ENCODE data around the gene KRT5. TPM values are rescaled to one million over a fixed set of nuclear protein-coding genes. Genes with fewer than 3 reads are reported as not detected.

Gene KRT5
- total and polyA plus RNA-seq, 10 of the 15 experiments (the other 5 are each of a cell fraction or from before 2014, with no cell fraction given) = 1.6 TPM; not detected in 9

DNA sequence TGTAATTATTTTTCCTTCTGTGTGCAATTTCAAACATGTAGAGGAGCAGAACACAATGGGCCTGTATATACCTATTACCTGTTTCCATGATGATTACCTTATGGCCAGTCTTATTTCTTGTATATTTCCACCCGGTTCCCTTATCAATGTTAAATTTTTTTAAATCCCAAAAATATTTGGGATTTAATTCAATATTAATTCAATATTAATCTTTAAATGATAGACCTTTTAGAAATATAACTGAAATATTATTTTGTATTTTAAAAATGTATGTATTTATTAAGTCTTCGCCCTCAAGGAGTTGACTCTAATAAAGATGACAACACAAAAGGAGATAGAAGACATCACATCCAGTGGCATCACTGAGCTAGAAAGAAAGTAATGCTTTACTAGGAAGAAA is 46.0 kb downstream of the KRT5 start:
- 30% methylated on average over 2 of the region's 2 CpGs for WGBS (ENCODE audit: insufficient coverage, insufficient replicate concordance, low lambda C conversion rate, missing lambda C conversion rate)
- H3K4me2 ChIP-seq (ENCODE audit: control insufficient read depth, insufficient read depth) = no peak overlapping the region
- ChIA-PET CTCF (no interaction called here), RAD21 (ENCODE audit: unreplicated experiment) (no interaction called here), POLR2A (no interaction called here), SMC1A (ENCODE audit: uncharacterized antibody, unreplicated experiment) (no interaction called here)
- no peaks in the 10 kb centered on the region for H3K79me2 ChIP-seq (ENCODE audit: control insufficient read depth, insufficient read depth, low read length)
- no TSS peak for BruUV-seq (replicated peaks)
- DNase-seq (ENCODE audit: low read depth, low spot score) = no peak
- H3K4me1 ChIP-seq (ENCODE audit: control insufficient read depth, insufficient read depth, low read length) = no peaks in the 10 kb centered on the region
- no peaks in the 10 kb centered on the region for H4K20me1 ChIP-seq (ENCODE audit: control insufficient read depth, insufficient read depth)
- no peak overlapping the region for H3K9ac ChIP-seq (ENCODE audit: control insufficient read depth, insufficient read depth, low read length)
- H3K9me3 ChIP-seq (replicated peaks; ENCODE audit: control insufficient read depth, insufficient read depth, low read length) = no peaks in the 10 kb centered on the region; the same call in 2 of the 3 replicates
- no peak overlapping the region for H2AFZ ChIP-seq (ENCODE audit: control insufficient read depth, low read depth, low read length)
- in situ Hi-C loops (cut with MboI) (no loop called here), intact Hi-C loops (cut with micrococcal nuclease; ENCODE audit: unreplicated experiment) (no loop called here)
- TF ChIP-seq BMI1 (IDR thresholded peaks at IDR 0.05; ENCODE audit: borderline replicate concordance) (no peak), PAX8 (IDR thresholded peaks at IDR 0.05) (no peak), NR2C1 (IDR thresholded peaks at IDR 0.05) (no peak), SIX5 (IDR thresholded peaks at IDR 0.05; ENCODE audit: low read depth, low read length, severe bottlenecking) (no peak), GABPA (IDR thresholded peaks at IDR 0.05; ENCODE audit: low read depth) (no peak), ASH2L (IDR thresholded peaks at IDR 0.05; ENCODE audit: borderline replicate concordance, low read depth) (no peak), CHD1 (IDR thresholded peaks at IDR 0.05; ENCODE audit: low read depth, low read length) (no peak), NFXL1 (IDR thresholded peaks at IDR 0.05; ENCODE audit: borderline replicate concordance) (no peak), SP1 (IDR thresholded peaks at IDR 0.05; ENCODE audit: low read depth, low read length) (no peak), EGR1 (IDR thresholded peaks at IDR 0.05; ENCODE audit: borderline replicate concordance in 1 of 2, low read depth in 2 of 2, low read length in 2 of 2) (no peak), BCL11A (IDR thresholded peaks at IDR 0.05; ENCODE audit: low read depth, low read length) (no peak)
- TF ChIP-seq, protein P1, sequence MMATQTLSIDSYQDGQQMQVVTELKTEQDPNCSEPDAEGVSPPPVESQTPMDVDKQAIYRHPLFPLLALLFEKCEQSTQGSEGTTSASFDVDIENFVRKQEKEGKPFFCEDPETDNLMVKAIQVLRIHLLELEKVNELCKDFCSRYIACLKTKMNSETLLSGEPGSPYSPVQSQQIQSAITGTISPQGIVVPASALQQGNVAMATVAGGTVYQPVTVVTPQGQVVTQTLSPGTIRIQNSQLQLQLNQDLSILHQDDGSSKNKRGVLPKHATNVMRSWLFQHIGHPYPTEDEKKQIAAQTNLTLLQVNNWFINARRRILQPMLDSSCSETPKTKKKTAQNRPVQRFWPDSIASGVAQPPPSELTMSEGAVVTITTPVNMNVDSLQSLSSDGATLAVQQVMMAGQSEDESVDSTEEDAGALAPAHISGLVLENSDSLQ (IDR thresholded peaks at IDR 0.05) = no peak
- TF ChIP-seq, protein P2, sequence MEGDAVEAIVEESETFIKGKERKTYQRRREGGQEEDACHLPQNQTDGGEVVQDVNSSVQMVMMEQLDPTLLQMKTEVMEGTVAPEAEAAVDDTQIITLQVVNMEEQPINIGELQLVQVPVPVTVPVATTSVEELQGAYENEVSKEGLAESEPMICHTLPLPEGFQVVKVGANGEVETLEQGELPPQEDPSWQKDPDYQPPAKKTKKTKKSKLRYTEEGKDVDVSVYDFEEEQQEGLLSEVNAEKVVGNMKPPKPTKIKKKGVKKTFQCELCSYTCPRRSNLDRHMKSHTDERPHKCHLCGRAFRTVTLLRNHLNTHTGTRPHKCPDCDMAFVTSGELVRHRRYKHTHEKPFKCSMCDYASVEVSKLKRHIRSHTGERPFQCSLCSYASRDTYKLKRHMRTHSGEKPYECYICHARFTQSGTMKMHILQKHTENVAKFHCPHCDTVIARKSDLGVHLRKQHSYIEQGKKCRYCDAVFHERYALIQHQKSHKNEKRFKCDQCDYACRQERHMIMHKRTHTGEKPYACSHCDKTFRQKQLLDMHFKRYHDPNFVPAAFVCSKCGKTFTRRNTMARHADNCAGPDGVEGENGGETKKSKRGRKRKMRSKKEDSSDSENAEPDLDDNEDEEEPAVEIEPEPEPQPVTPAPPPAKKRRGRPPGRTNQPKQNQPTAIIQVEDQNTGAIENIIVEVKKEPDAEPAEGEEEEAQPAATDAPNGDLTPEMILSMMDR (IDR thresholded peaks at IDR 0.05 in 2 of 3, conservative IDR thresholded peaks at IDR 0.05 in 1 of 3; ENCODE audit: control insufficient read depth in 2 of 3, extremely low read depth in 1 of 3, insufficient read depth in 1 of 3, low read depth in 3 of 3, low read length in 3 of 3) = no peak
- TF ChIP-seq, protein P3, sequence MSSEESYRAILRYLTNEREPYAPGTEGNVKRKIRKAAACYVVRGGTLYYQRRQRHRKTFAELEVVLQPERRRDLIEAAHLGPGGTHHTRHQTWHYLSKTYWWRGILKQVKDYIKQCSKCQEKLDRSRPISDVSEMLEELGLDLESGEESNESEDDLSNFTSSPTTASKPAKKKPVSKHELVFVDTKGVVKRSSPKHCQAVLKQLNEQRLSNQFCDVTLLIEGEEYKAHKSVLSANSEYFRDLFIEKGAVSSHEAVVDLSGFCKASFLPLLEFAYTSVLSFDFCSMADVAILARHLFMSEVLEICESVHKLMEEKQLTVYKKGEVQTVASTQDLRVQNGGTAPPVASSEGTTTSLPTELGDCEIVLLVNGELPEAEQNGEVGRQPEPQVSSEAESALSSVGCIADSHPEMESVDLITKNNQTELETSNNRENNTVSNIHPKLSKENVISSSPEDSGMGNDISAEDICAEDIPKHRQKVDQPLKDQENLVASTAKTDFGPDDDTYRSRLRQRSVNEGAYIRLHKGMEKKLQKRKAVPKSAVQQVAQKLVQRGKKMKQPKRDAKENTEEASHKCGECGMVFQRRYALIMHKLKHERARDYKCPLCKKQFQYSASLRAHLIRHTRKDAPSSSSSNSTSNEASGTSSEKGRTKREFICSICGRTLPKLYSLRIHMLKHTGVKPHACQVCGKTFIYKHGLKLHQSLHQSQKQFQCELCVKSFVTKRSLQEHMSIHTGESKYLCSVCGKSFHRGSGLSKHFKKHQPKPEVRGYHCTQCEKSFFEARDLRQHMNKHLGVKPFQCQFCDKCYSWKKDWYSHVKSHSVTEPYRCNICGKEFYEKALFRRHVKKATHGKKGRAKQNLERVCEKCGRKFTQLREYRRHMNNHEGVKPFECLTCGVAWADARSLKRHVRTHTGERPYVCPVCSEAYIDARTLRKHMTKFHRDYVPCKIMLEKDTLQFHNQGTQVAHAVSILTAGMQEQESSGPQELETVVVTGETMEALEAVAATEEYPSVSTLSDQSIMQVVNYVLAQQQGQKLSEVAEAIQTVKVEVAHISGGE (CRISPR knock-in tag; IDR thresholded peaks at IDR 0.05) = no peak
- ATAC-seq = no peak
- no peaks in the 10 kb centered on the region for H3K36me3 ChIP-seq (ENCODE audit: control insufficient read depth in 2 of 2, insufficient read depth in 2 of 2, low read length in 1 of 2)
- FAIRE-seq = no peak
- H3K4me3 ChIP-seq = no peak overlapping the region
- no peaks in the 10 kb centered on the region; a peak in 1 of 4 replicates for H3K27me3 ChIP-seq (replicated peaks in 1 of 2; ENCODE audit: control insufficient read depth in 2 of 2, insufficient read depth in 2 of 2, low read length in 1 of 2)
- no peak overlapping the region for H3K27ac ChIP-seq (ENCODE audit: control insufficient read depth, insufficient read depth)

Measured in GM12878 (cell line).